HL-60 (cell line): ENCODE measurements around the gene CIB4.

ENCODE experiments used
- CTCF ChIP-seq: IDR thresholded peaks from one replicate; pipeline ENCODE4 v1.5.1; 2011; ENCODE audit warnings: low read length, control low read depth, inconsistent platforms; ENCODE audit not compliant: insufficient read depth
- GABPA ChIP-seq: IDR thresholded peaks from 2 replicates; pipeline ENCODE4 v1.6.1; 2012; ENCODE audit warnings: low read depth
- POLR2AphosphoS5 ChIP-seq: IDR thresholded peaks from 2 replicates; pipeline ENCODE4 v1.6.1; 2012; ENCODE audit warnings: low read depth
- REST ChIP-seq: IDR thresholded peaks from 2 replicates; pipeline ENCODE4 v1.6.1; 2012; ENCODE audit warnings: low read depth; ENCODE audit not compliant: insufficient replicate concordance

GRCh38 chr2:26627350-26628105 is 13.6 kb downstream of the CIB4 start:
- TF ChIP-seq POLR2AphosphoS5 (no peak), CTCF (no peak), REST (no peak), GABPA (no peak)
